Neural progenitor cell (in vitro differentiated cells): ENCODE measurements around the gene THAP4. TPM values are rescaled to one million over a fixed set of nuclear protein-coding genes. Genes with fewer than 3 reads are reported as not detected.

Experiments used
- DNase-seq: peaks from one replicate; pipeline ENCODE4 v3.0.0-alpha.2; 2016; ENCODE audit warnings: low spot score
- H2AFZ ChIP-seq: fragments of 200-600 bp; sonication (generic); replicated peaks from 2 replicates; pipeline ENCODE4 v1.6.1; 2016; ENCODE audit warnings: antibody characterized with exemption
- H3F3A ChIP-seq: fragments of 200-600 bp; sonication (generic); 2 replicates; pipeline ENCODE4 v1.6.1; 2016; ENCODE audit warnings: antibody characterized with exemption, low read depth
- H3K27ac ChIP-seq: fragments of 200-600 bp; sonication (generic); 2 replicates; pipeline ENCODE4 v1.5.1; 2016; ENCODE audit warnings: mild to moderate bottlenecking
- H3K27me3 ChIP-seq: fragments of 200-600 bp; sonication (generic); 2 replicates; pipeline ENCODE4 v1.6.1; 2016; ENCODE audit warnings: mild to moderate bottlenecking, moderate library complexity
- H3K36me3 ChIP-seq: fragments of 200-600 bp; sonication (generic); 2 replicates; pipeline ENCODE4 v1.5.1; 2016
- H3K4me1 ChIP-seq: fragments of 200-600 bp; sonication (generic); 2 replicates; pipeline ENCODE4 v1.6.1; 2016; ENCODE audit warnings: mixed run types
- H3K4me2 ChIP-seq: fragments of 200-600 bp; sonication (generic); 2 replicates; pipeline ENCODE4 v1.6.1; 2016
- H3K4me3 ChIP-seq: fragments of 200-600 bp; sonication (generic); 2 replicates; pipeline ENCODE4 v1.5.1; 2016
- H3K79me2 ChIP-seq: fragments of 200-600 bp; sonication (generic); 2 replicates; pipeline ENCODE4 v1.6.1; 2016; ENCODE audit warnings: low read depth
- H3K9ac ChIP-seq: fragments of 200-600 bp; sonication (generic); 2 replicates; pipeline ENCODE4 v1.6.1; 2016
- H3K9me3 ChIP-seq: fragments of 200-600 bp; sonication (generic); 2 replicates; pipeline ENCODE4 v1.5.1; 2016; ENCODE audit warnings: low read depth
- H4K20me1 ChIP-seq: fragments of 200-600 bp; sonication (generic); 2 replicates; pipeline ENCODE4 v1.6.1; 2016; ENCODE audit warnings: low read depth
- H3K27ac Mint-ChIP-seq: 3 replicates; pipeline ENCODE4 v1.8.0; 2021; ENCODE audit warnings: mixed read lengths
- H3K27me3 Mint-ChIP-seq: 2 replicates; pipeline ENCODE4 v1.8.0; 2022; ENCODE audit warnings: low read depth, mild to moderate bottlenecking, inconsistent platforms, moderate library complexity, mixed read lengths; ENCODE audit not compliant: insufficient read depth
- H3K36me3 Mint-ChIP-seq: 3 replicates; pipeline ENCODE4 v1.8.0; 2021; ENCODE audit warnings: mixed read lengths
- H3K4me1 Mint-ChIP-seq: 3 replicates; pipeline ENCODE4 v1.8.0; 2021; ENCODE audit warnings: mixed read lengths
- H3K4me3 Mint-ChIP-seq: 3 replicates; pipeline ENCODE4 v1.8.0; 2021; ENCODE audit warnings: mild to moderate bottlenecking, moderate library complexity, mixed read lengths
- H3K9me3 Mint-ChIP-seq: 3 replicates; pipeline ENCODE4 v1.8.0; 2020; ENCODE audit warnings: mixed read lengths
- EZH2 ChIP-seq: fragments of 200-600 bp; sonication (generic); IDR thresholded peaks from 2 replicates; pipeline ENCODE4 v1.6.1; 2017; ENCODE audit warnings: antibody characterized with exemption, mild to moderate bottlenecking, moderate library complexity
- EZH2phosphoT487 ChIP-seq: fragments of 200-600 bp; sonication (generic); IDR thresholded peaks from 2 replicates; pipeline ENCODE4 v1.6.1; 2017; ENCODE audit warnings: antibody characterized with exemption
- total RNA-seq: library from RNA; depleted of rRNA; stranded (reverse); fragments of >200 nt; gene quantifications from 2 replicates; pipeline ENCODE4 v1.2.3, GENCODE V29; 2015; ENCODE audit warnings: low replicate concordance
- TF ChIP-seq, protein P1 (sequence below): fragments of 200-600 bp; sonication (generic); IDR thresholded peaks from 2 replicates; pipeline ENCODE4 v1.5.1; 2017; ENCODE audit warnings: antibody characterized with exemption, mild to moderate bottlenecking

Gene THAP4
- total RNA-seq, 1 donor from 2014 or later, result 25.6 TPM

DNA sequence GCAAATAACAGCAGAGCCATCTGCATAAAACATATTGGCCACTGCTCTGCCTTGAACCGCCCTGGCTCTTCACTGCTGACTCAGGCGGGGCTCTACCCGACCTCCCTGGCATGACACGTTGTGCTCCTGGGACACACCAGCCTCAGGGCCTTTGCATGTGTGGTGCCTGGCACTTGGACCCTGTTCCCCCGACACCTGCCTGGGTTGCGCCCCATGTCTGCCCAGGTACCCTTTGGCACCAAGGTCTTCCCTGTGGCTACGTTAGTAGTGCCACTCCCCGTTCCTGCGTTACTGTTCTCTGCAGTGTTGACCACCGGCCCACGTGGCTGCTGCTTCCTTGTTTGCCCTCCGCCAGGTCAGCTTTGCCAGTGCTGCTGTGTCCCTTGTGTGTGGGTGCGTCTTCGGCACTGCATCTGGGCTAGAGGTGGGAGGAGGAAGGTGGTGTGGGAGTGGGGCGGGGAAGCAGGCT is 20.9 kb upstream of the THAP4 start:
- TF ChIP-seq, protein P1, sequence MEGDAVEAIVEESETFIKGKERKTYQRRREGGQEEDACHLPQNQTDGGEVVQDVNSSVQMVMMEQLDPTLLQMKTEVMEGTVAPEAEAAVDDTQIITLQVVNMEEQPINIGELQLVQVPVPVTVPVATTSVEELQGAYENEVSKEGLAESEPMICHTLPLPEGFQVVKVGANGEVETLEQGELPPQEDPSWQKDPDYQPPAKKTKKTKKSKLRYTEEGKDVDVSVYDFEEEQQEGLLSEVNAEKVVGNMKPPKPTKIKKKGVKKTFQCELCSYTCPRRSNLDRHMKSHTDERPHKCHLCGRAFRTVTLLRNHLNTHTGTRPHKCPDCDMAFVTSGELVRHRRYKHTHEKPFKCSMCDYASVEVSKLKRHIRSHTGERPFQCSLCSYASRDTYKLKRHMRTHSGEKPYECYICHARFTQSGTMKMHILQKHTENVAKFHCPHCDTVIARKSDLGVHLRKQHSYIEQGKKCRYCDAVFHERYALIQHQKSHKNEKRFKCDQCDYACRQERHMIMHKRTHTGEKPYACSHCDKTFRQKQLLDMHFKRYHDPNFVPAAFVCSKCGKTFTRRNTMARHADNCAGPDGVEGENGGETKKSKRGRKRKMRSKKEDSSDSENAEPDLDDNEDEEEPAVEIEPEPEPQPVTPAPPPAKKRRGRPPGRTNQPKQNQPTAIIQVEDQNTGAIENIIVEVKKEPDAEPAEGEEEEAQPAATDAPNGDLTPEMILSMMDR, result no peak
- TF ChIP-seq EZH2 (no peak), EZH2phosphoT487 (no peak)
- H3K36me3 ChIP-seq, result no peaks in the 10 kb centered on the region
- Mint-ChIP-seq H3K9me3 (no peaks in the 10 kb centered on the region), H3K36me3 (peaks cover 22% of the 10 kb centered on the region), H3K27ac (no peak overlapping the region), H3K27me3 (no peaks in the 10 kb centered on the region), H3K4me1 (peaks cover 2% of the 10 kb centered on the region), H3K4me3 (no peak overlapping the region)
- H3K4me1 ChIP-seq, result no peaks in the 10 kb centered on the region
- no peaks in the 10 kb centered on the region for H3F3A ChIP-seq
- no peak overlapping the region for H3K27ac ChIP-seq
- H3K4me3 ChIP-seq, result no peak overlapping the region
- H3K4me2 ChIP-seq, result no peak overlapping the region
- no peaks in the 10 kb centered on the region for H3K27me3 ChIP-seq
- peaks cover 6% of the 10 kb centered on the region for H3K79me2 ChIP-seq
- no peaks in the 10 kb centered on the region for H3K9me3 ChIP-seq
- H2AFZ ChIP-seq, result no peak overlapping the region
- no peak for DNase-seq
- H4K20me1 ChIP-seq, result peaks cover 10% of the 10 kb centered on the region
- no peak overlapping the region for H3K9ac ChIP-seq

DNA sequence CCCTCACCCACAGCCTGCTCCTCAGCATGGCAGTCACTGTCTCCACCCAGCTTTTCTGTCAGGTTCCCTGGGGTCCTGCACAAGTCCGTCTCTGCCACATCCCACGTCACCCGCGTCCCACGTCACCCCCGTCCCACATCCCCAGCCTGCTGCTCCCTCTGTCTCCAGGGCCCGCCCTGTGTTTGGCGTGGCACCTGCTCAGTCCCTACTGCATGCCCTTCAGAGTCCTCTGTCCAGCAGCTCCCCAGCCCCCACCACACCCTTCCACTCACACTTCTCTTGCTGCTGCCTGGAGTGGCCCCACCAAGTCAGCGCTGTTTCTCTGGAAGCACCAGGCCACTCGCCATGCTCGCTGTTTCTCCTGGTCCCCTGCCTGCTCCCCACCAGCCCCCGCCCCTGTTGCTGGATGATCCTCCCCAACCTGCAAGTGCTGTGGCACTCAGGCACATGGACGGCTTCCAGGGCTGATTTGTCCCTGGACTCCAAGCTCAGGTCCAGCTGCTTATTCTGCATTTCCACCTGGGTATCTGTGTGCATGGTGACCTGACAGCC is 19.3 kb upstream of the THAP4 start:
- H3K4me1 Mint-ChIP-seq, result peaks cover 2% of the 10 kb centered on the region
- no peak for DNase-seq
- H3K4me3 Mint-ChIP-seq, result no peak overlapping the region
- TF ChIP-seq EZH2phosphoT487 (no peak), EZH2 (no peak)
- TF ChIP-seq, protein P1, result no peak
- Histone ChIP-seq H3K4me2 (no peak overlapping the region), H3K9me3 (no peaks in the 10 kb centered on the region), H3K4me1 (no peaks in the 10 kb centered on the region), H3F3A (no peaks in the 10 kb centered on the region), H4K20me1 (peaks cover 17% of the 10 kb centered on the region), H3K36me3 (no peaks in the 10 kb centered on the region), H3K4me3 (no peak overlapping the region), H3K27ac (no peak overlapping the region), H3K79me2 (peaks cover 11% of the 10 kb centered on the region), H2AFZ (no peak overlapping the region), H3K9ac (no peak overlapping the region), H3K27me3 (no peaks in the 10 kb centered on the region)
- no peak overlapping the region for H3K27ac Mint-ChIP-seq
- no peaks in the 10 kb centered on the region for H3K27me3 Mint-ChIP-seq
- H3K9me3 Mint-ChIP-seq, result no peaks in the 10 kb centered on the region
- peaks cover 24% of the 10 kb centered on the region for H3K36me3 Mint-ChIP-seq

DNA sequence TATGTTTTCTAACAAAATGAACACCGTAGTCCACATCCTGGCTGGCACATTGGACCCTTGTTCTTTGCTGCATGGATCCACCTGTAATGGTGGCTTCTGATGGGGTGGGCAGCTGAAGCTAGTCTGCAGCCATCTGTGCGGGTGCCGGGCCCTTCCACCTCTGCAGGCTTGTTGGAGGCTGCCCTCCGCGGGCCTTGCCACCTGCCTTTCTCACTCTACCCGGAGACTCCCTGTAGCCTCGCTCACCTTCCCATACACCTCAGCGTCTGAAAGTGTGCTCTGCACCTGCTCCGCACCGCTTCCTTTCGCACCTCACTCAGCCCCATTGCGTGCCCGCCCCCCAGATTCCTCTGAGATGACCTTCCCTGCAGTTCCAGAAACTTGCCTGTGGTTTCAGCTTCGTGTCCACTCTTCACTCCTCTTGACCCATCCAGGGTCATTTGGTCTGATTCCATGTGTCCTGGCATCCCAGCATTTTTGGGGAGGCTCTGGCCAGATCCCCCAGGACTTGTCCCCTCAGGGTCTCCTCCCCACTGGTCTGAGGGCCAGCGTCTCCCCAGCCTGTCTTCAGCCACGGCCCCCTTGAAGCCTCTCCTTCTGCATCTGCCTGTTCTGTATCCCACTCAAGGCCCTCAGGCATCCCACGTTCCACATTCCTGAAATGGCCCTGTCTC is 18.7 kb upstream of the THAP4 start:
- no peak overlapping the region for H3K27ac ChIP-seq
- H3F3A ChIP-seq, result no peaks in the 10 kb centered on the region
- no peak overlapping the region for H3K27ac Mint-ChIP-seq
- no peak overlapping the region for H2AFZ ChIP-seq
- no peaks in the 10 kb centered on the region for H3K4me1 ChIP-seq
- TF ChIP-seq EZH2, result no peak
- TF ChIP-seq, protein P1, result no peak
- no peak for TF ChIP-seq EZH2phosphoT487
- H3K4me3 ChIP-seq, result no peak overlapping the region
- H3K36me3 Mint-ChIP-seq, result peaks cover 24% of the 10 kb centered on the region
- H4K20me1 ChIP-seq, result peaks cover 23% of the 10 kb centered on the region
- no peak overlapping the region for H3K4me3 Mint-ChIP-seq
- no peak overlapping the region for H3K9ac ChIP-seq
- peaks cover 17% of the 10 kb centered on the region for H3K79me2 ChIP-seq
- DNase-seq, result no peak
- H3K4me1 Mint-ChIP-seq, result peaks cover 2% of the 10 kb centered on the region
- H3K36me3 ChIP-seq, result no peaks in the 10 kb centered on the region
- H3K9me3 Mint-ChIP-seq, result no peaks in the 10 kb centered on the region
- H3K4me2 ChIP-seq, result no peak overlapping the region
- H3K27me3 ChIP-seq, result no peaks in the 10 kb centered on the region
- H3K9me3 ChIP-seq, result no peaks in the 10 kb centered on the region
- H3K27me3 Mint-ChIP-seq, result no peaks in the 10 kb centered on the region
